K562 (cell line): ENCODE results near the gene EXOC4. TPM values are rescaled to one million over a fixed set of nuclear protein-coding genes. Genes with fewer than 3 reads are reported as not detected.

Source experiments
- ASH1L ChIP-seq: fragments of 450-650 bp; IDR thresholded peaks from 2 replicates; pipeline ENCODE4 v1.6.1; 2018; ENCODE audit warnings: borderline replicate concordance, mild to moderate bottlenecking, low read depth; ENCODE audit not compliant: partially characterized antibody
- ATF3 ChIP-seq, 2 experiments: fragments of 450-650 bp in 1 of 2; sonication (generic) in 1 of 2; formaldehyde crosslinking in 1 of 2; IDR thresholded peaks in 1 of 2; conservative IDR thresholded peaks in 1 of 2; 2 replicates each; pipeline versions ENCODE4 v1.6.1 to v1.8.1; 2016 to 2023; ENCODE audit warnings: mild to moderate bottlenecking in 2 of 2, moderate library complexity in 2 of 2, inconsistent platforms in 1 of 2, missing genetic modification reagents in 1 of 2
- CHAMP1 ChIP-seq: fragments of 450-650 bp; IDR thresholded peaks from 2 replicates; pipeline ENCODE4 v1.6.1; 2016; ENCODE audit warnings: mild to moderate bottlenecking
- DACH1 ChIP-seq: fragments of 450-650 bp; IDR thresholded peaks from 2 replicates; pipeline ENCODE4 v1.6.1; 2018; ENCODE audit not compliant: partially characterized antibody
- KDM4B ChIP-seq, 2 experiments: fragments of 450-650 bp in 1 of 2; sonication (generic) in 1 of 2; IDR thresholded peaks; 2 replicates each; pipeline ENCODE4 v1.6.1; 2016 to 2017; ENCODE audit warnings: borderline replicate concordance in 2 of 2, antibody characterized with exemption in 1 of 2, low read depth in 1 of 2, mild to moderate bottlenecking in 1 of 2
- PURB ChIP-seq: sonication (generic); formaldehyde crosslinking; IDR thresholded peaks from 2 replicates; pipeline ENCODE4 v1.9.0; 2021; ENCODE audit warnings: low read depth, mild to moderate bottlenecking, missing genetic modification reagents
- RAD21 ChIP-seq, 2 experiments: fragments of 250-450 bp in 1 of 2; fragments of 450-650 bp in 1 of 2; sonication (Bioruptor Pico) in 1 of 2; formaldehyde crosslinking in 1 of 2; IDR thresholded peaks in 1 of 2; conservative IDR thresholded peaks in 1 of 2; 2 replicates each; pipeline versions ENCODE4 v1.4.0 to v1.8.0; 2020 to 2022; ENCODE audit warnings: mild to moderate bottlenecking in 2 of 2, moderate library complexity in 1 of 2
- TARDBP ChIP-seq: fragments of 450-650 bp; IDR thresholded peaks from 2 replicates; pipeline ENCODE4 v1.6.1; 2016
- ZNF165 ChIP-seq: fragments of 250-450 bp; sonication (Bioruptor Pico); IDR thresholded peaks from 2 replicates; pipeline ENCODE4 v1.4.0; 2020; ENCODE audit warnings: borderline replicate concordance
- ZNF318 ChIP-seq, 2 experiments: fragments of 450-650 bp; IDR thresholded peaks; 2 replicates each; pipeline ENCODE4 v1.6.1; 2016; ENCODE audit warnings: mild to moderate bottlenecking in 2 of 2, borderline replicate concordance in 1 of 2, low read depth in 1 of 2, moderate library complexity in 1 of 2
- ZNF644 ChIP-seq: fragments of 200-800 bp; sonication (Bioruptor generic); IDR thresholded peaks from 2 replicates; pipeline ENCODE4 v1.6.1; 2016; ENCODE audit warnings: low read depth, missing genetic modification characterization, missing compliant biosample characterization
- ZNF717 ChIP-seq: fragments of 250-450 bp; sonication (Bioruptor Pico); IDR thresholded peaks from 2 replicates; pipeline ENCODE4 v1.5.0; 2021
- ZNF766 ChIP-seq: fragments of 200-800 bp; sonication (Bioruptor generic); conservative IDR thresholded peaks from 2 replicates; pipeline ENCODE4 v1.6.1; 2016; ENCODE audit warnings: missing genetic modification characterization, missing compliant biosample characterization
- polyA plus RNA-seq, 8 experiments: library from polyadenylated mRNA; depleted of rRNA in 4 of 8; stranded (reverse) in 5 of 8; unstranded in 3 of 8; fragments of >200 nt; fragmentation: Nextera tagmentation in 2 of 8; fragmentation: Illumina TruSeq in 1 of 8; extraction: Ambion mirVana in 2 of 8; extraction: Trizol in 1 of 8; gene quantifications; 2 replicates each; pipeline versions ENCODE4 v1.2.1 to v1.2.3, GENCODE V29; 2011 to 2014; ENCODE audit warnings: inconsistent platforms in 1 of 8, missing spikeins in 1 of 8
- total RNA-seq, 7 experiments: library from RNA; depleted of rRNA in 6 of 7; stranded (reverse); fragments of >200 nt in 6 of 7; fragmentation: Illumina TruSeq in 2 of 7; extraction: Trizol in 2 of 7; gene quantifications; 2 replicates each; pipeline versions ENCODE4 v1.2.1 to v1.2.3, GENCODE V29; 2011 to 2021; ENCODE audit warnings: low replicate concordance in 1 of 7

EXOC4 gene
- total and polyA plus RNA-seq, 9 of the 15 experiments (the other 6 are each of a cell fraction or from before 2014, with no cell fraction given) = 18.5 to 73.1 (median 46.6) TPM

GRCh38 chr7:134084488-134085144 lies 831.7 kb downstream of the EXOC4 start (continued):
- TF ChIP-seq ZNF766 (0 out of 2 replicates have a peak, but pooled peaks have one; percentile 53), KDM4B (IDR thresholded peaks at IDR 0.05; ENCODE audit: borderline replicate concordance in 2 of 2, low read depth in 1 of 2) (no peak), ZNF644 (tag) (peak; percentile 74; the same call in 1 of the 2 replicates), ZNF318 (IDR thresholded peaks at IDR 0.05; ENCODE audit: borderline replicate concordance in 1 of 2, low read depth in 1 of 2) (peak; percentile 52 to 91; a peak in 3 of 4 replicates), ASH1L (no peak), TARDBP (no peak; the same call in 1 of the 2 replicates), PURB (no peak), CHAMP1 (peak; percentile 79), ATF3 (IDR thresholded peaks at IDR 0.05) (no peak), ATF3 (CRISPR knock-in tag; conservative IDR thresholded peaks at IDR 0.05) (no peak), DACH1 (peak; percentile 79), ZNF165 (CRISPR knock-in tag) (0 out of 2 replicates have a peak, but pooled peaks have one; percentile 26), ZNF717 (CRISPR knock-in tag) (no peak), RAD21 (CRISPR knock-in tag; conservative IDR thresholded peaks at IDR 0.05 in 1 of 2, IDR thresholded peaks at IDR 0.05 in 1 of 2) (peak; percentile 23 to 36; a peak in 2 of 4 replicates)
